CD4-positive, alpha-beta T cell treated with Interleukin-6 for 4 hours (primary cell): ENCODE results near the gene ANKRD45.
"Not testable (repeated sequence)": the region's sequence is repeated elsewhere in the genome, so short reads cannot be mapped to it uniquely, and the experiment has no call there.

Source experiments
- DNase-seq: peaks from one replicate; pipeline ENCODE4 v3.0.0-alpha.2; 2020; ENCODE audit warnings: mixed read lengths

The ANKRD45 gene

GRCh38 chr1:173639102-173639501, 30.5 kb downstream of the ANKRD45 start:
- no peak for DNase-seq

- no peak for DNase-seq
Observed at GRCh38 chr1:173638043-173639021, 31.3 kb downstream of the ANKRD45 start.

- not testable (repeated sequence) for DNase-seq
Observed at GRCh38 chr1:173637236-173638042, 32.2 kb downstream of the ANKRD45 start.

GRCh38 chr1:173635116-173635515, 34.5 kb downstream of the ANKRD45 start, which contains the start of gene TEX50:
Gene TEX50, plus strand, starts transcription at chr1:173635338. Its CDS starts 184 bp downstream, at chr1:173635522.
- no peak for DNase-seq

- no peak for DNase-seq
Observed at GRCh38 chr1:173628888-173629287, 40.8 kb downstream of the ANKRD45 start.

- DNase-seq, result no peak
Observed at GRCh38 chr1:173627269-173627668, 42.4 kb downstream of the ANKRD45 start.

- DNase-seq, result no peak
Observed at GRCh38 chr1:173616859-173617258, 52.8 kb downstream of the ANKRD45 start.

GRCh38 chr1:173613086-173613485, 56.6 kb downstream of the ANKRD45 start:
- DNase-seq, result not testable (repeated sequence)

GRCh38 chr1:173608503-173609216, 61.0 kb downstream of the ANKRD45 start:
- no peak for DNase-seq

- DNase-seq, result no peak
Observed at GRCh38 chr1:173603056-173603591, 66.5 kb downstream of the ANKRD45 start, which contains the start of gene SLC9C2. Gene SLC9C2, minus strand, starts transcription at chr1:173603072. Its CDS starts 1,296 bp downstream, at chr1:173601776.

- no peak for DNase-seq
Observed at GRCh38 chr1:173601588-173601987, 68.1 kb downstream of the ANKRD45 start.

GRCh38 chr1:173596097-173596825, 73.4 kb downstream of the ANKRD45 start:
- no peak for DNase-seq

GRCh38 chr1:173591138-173591537, 78.5 kb downstream of the ANKRD45 start:
- not testable (repeated sequence) for DNase-seq

- DNase-seq, result no peak
Observed at GRCh38 chr1:173590557-173590956, 79.1 kb downstream of the ANKRD45 start.

GRCh38 chr1:173581383-173582079, 88.1 kb downstream of the ANKRD45 start:
- DNase-seq, result no peak

- no peak for DNase-seq
Observed at GRCh38 chr1:173580658-173581057, 89.0 kb downstream of the ANKRD45 start.

GRCh38 chr1:173580071-173580470, 89.6 kb downstream of the ANKRD45 start:
- DNase-seq, result no peak

- DNase-seq, result no peak
Observed at GRCh38 chr1:173573596-173573995, 96.1 kb downstream of the ANKRD45 start.

- DNase-seq, result no peak
Observed at GRCh38 chr1:173572201-173572873, 97.3 kb downstream of the ANKRD45 start.

GRCh38 chr1:173570370-173571007, 99.2 kb downstream of the ANKRD45 start:
- DNase-seq, result no peak
